Neuronal stem cell (in vitro differentiated cells): ENCODE measurements around the gene NPEPPS. TPM values are rescaled to one million over a fixed set of nuclear protein-coding genes. Genes with fewer than 3 reads are reported as not detected.

ENCODE experiments used
- DNase-seq: peaks from one replicate; pipeline ENCODE4 v3.0.0-alpha.2; 2013; ENCODE audit warnings: low spot score
- H2AFZ ChIP-seq: one replicate; pipeline ENCODE4 v1.6.1; 2013; ENCODE audit warnings: mild to moderate bottlenecking, low read length, inconsistent platforms
- H2AK5ac ChIP-seq: 2 replicates; pipeline ENCODE4 v1.6.1; 2013; ENCODE audit warnings: low read depth, mild to moderate bottlenecking, inconsistent platforms, low read length, moderate library complexity, mixed read lengths
- H2BK120ac ChIP-seq: 2 replicates; pipeline ENCODE4 v1.6.1; 2013; ENCODE audit warnings: low read depth, mild to moderate bottlenecking, inconsistent platforms, low read length, moderate library complexity, mixed read lengths
- H2BK12ac ChIP-seq: one replicate; pipeline ENCODE4 v1.6.1; 2013; ENCODE audit warnings: low read length, inconsistent platforms
- H2BK15ac ChIP-seq: 2 replicates; pipeline ENCODE4 v1.6.1; 2013; ENCODE audit warnings: mild to moderate bottlenecking, low read length, inconsistent platforms, mixed read lengths
- H2BK5ac ChIP-seq: one replicate; pipeline ENCODE4 v1.6.1; 2013; ENCODE audit warnings: inconsistent platforms, mild to moderate bottlenecking, low read length, moderate library complexity
- H3K14ac ChIP-seq: one replicate; pipeline ENCODE4 v1.6.1; 2013; ENCODE audit warnings: low read length, inconsistent platforms
- H3K18ac ChIP-seq: 2 replicates; pipeline ENCODE4 v1.6.1; 2013; ENCODE audit warnings: low read length, inconsistent platforms
- H3K23ac ChIP-seq: 2 replicates; pipeline ENCODE4 v1.6.1; 2013; ENCODE audit warnings: low read depth, mild to moderate bottlenecking, mixed read lengths, low read length, inconsistent platforms; ENCODE audit not compliant: poor library complexity
- H3K27ac ChIP-seq: replicated peaks from 3 replicates; pipeline ENCODE4 v1.5.1; 2013; ENCODE audit warnings: low read length, inconsistent platforms
- H3K27me3 ChIP-seq, 3 experiments: 2 replicates each; pipeline ENCODE4 v1.6.1; 2013; ENCODE audit warnings: low read length in 3 of 3, mild to moderate bottlenecking in 2 of 3, inconsistent platforms in 1 of 3, low read depth in 1 of 3, mixed read lengths in 1 of 3, moderate library complexity in 1 of 3; ENCODE audit not compliant: control insufficient read depth in 3 of 3, insufficient read depth in 3 of 3
- H3K36me3 ChIP-seq, 2 donors: replicated peaks in 1 of 2; 2 replicates each; pipeline ENCODE4 v1.6.1; 2013; ENCODE audit warnings: low read length in 2 of 2; ENCODE audit not compliant: control insufficient read depth in 2 of 2, insufficient read depth in 2 of 2
- H3K4ac ChIP-seq: 2 replicates; pipeline ENCODE4 v1.6.1; 2013; ENCODE audit warnings: inconsistent platforms, mild to moderate bottlenecking, low read length, moderate library complexity
- H3K4me1 ChIP-seq, 2 donors: 1 replicate in 1 of 2; 2 replicates in 1 of 2; pipeline ENCODE4 v1.6.1; 2013; ENCODE audit warnings: low read length in 2 of 2, low read depth in 1 of 2; ENCODE audit not compliant: control insufficient read depth in 2 of 2, insufficient read depth in 1 of 2
- H3K4me2 ChIP-seq: one replicate; pipeline ENCODE4 v1.6.1; 2013; ENCODE audit warnings: mild to moderate bottlenecking, low read length, inconsistent platforms; ENCODE audit not compliant: insufficient read depth, poor library complexity, severe bottlenecking
- H3K4me3 ChIP-seq, 2 donors: 2 replicates each; pipeline ENCODE4 v1.5.1; 2013; ENCODE audit warnings: low read length in 2 of 2, mild to moderate bottlenecking in 2 of 2, inconsistent platforms in 1 of 2, moderate library complexity in 1 of 2
- H3K79me1 ChIP-seq: one replicate; pipeline ENCODE4 v1.6.1; 2013; ENCODE audit warnings: low read depth, mild to moderate bottlenecking, inconsistent platforms, low read length, moderate library complexity
- H3K9ac ChIP-seq: one replicate; pipeline ENCODE4 v1.6.1; 2013; ENCODE audit warnings: mild to moderate bottlenecking, low read depth, low read length, inconsistent platforms; ENCODE audit not compliant: poor library complexity
- H3K9me3 ChIP-seq, 2 donors: replicated peaks in 1 of 2; 2 replicates each; pipeline versions ENCODE3 to v1.6.1; 2013; ENCODE audit warnings: low read length in 2 of 2, mild to moderate bottlenecking in 2 of 2, inconsistent platforms in 1 of 2, low read depth in 1 of 2, mixed read lengths in 1 of 2, moderate library complexity in 1 of 2; ENCODE audit not compliant: control insufficient read depth in 2 of 2, insufficient read depth in 1 of 2
- H4K8ac ChIP-seq: one replicate; pipeline ENCODE4 v1.6.1; 2013; ENCODE audit warnings: low read depth, mild to moderate bottlenecking, inconsistent platforms, low read length, moderate library complexity
- H4K91ac ChIP-seq: one replicate; pipeline ENCODE4 v1.6.1; 2013; ENCODE audit warnings: low read length, low read depth, mild to moderate bottlenecking, inconsistent platforms; ENCODE audit not compliant: poor library complexity
- WGBS, 2 donors: extraction: QIAGEN DNeasy Blood & Tissue Kit; methylation state at CpG; one replicate each; pipeline ENCODE4 v1.1.7; 2013; ENCODE audit warnings: missing lambda C conversion rate in 2 of 2, mixed read lengths in 1 of 2; ENCODE audit not compliant: insufficient read length in 2 of 2, insufficient replicate concordance in 1 of 2; ENCODE audit errors: extremely low coverage in 2 of 2; 5-methylcytosine and 5-hydroxymethylcytosine counted together
- small RNA-seq: library from polyadenylated mRNA; stranded (forward); fragments of <200 nt; extraction: miRNeasy Mini kit (QIAGEN cat#:217004); gene quantifications from one replicate; pipeline ENCODE3, GENCODE V24; 2013; ENCODE audit not compliant: insufficient read depth

Gene NPEPPS

GRCh38 chr17:47665655-47666054 lies 134.7 kb downstream of the NPEPPS start:
- Histone ChIP-seq H3K14ac (no peak overlapping the region), H3K18ac (no peak overlapping the region), H4K91ac (no peak overlapping the region), H2AK5ac (no peak overlapping the region), H3K9ac (no peak overlapping the region), H3K4ac (no peak overlapping the region), H3K9me3 (no peaks in the 10 kb centered on the region), H2BK120ac (no peak overlapping the region), H3K4me1 (peaks cover 0 to 2% of the 10 kb centered on the region in 2 donors), H2BK12ac (no peak overlapping the region), H2BK15ac (no peak overlapping the region), H3K27ac (no peak overlapping the region), H2BK5ac (no peak overlapping the region), H3K27me3 (no peaks in the 10 kb centered on the region), H3K79me1 (peaks cover 3% of the 10 kb centered on the region), H4K8ac (no peak overlapping the region), H3K4me3 (no peak overlapping the region), H3K36me3 (peaks cover 40 to 98% of the 10 kb centered on the region in 2 donors), H3K23ac (no peak overlapping the region), H3K4me2 (no peak overlapping the region), H2AFZ (no peak overlapping the region)
- no peak for DNase-seq
- WGBS, 2 donors: no CpG with 5 or more reads among the region's 3 CpGs

- no CpG with 5 or more reads among the region's 4 CpGs for WGBS, 2 donors
- Histone ChIP-seq H3K27ac (no peak overlapping the region), H3K4me3 (no peak overlapping the region)
These were observed 138.2 kb downstream of the NPEPPS start for GRCh38 chr17:47669081-47669480.

GRCh38 chr17:47670064-47670463 lies 139.2 kb downstream of the NPEPPS start:
- Histone ChIP-seq H3K23ac (no peak overlapping the region), H3K9me3 (no peaks in the 10 kb centered on the region), H2BK15ac (no peak overlapping the region), H3K36me3 (peaks cover 53 to 98% of the 10 kb centered on the region in 2 donors), H3K27ac (no peak overlapping the region), H3K18ac (no peak overlapping the region), H4K91ac (no peak overlapping the region), H2BK120ac (no peak overlapping the region), H2AK5ac (no peak overlapping the region), H3K4me1 (peaks cover 0 to 2% of the 10 kb centered on the region in 2 donors), H3K4ac (no peak overlapping the region), H3K4me2 (no peak overlapping the region), H3K79me1 (peaks cover 3% of the 10 kb centered on the region), H4K8ac (no peak overlapping the region), H3K9ac (no peak overlapping the region), H3K4me3 (no peak overlapping the region), H2BK12ac (no peak overlapping the region), H3K27me3 (no peaks in the 10 kb centered on the region), H3K14ac (no peak overlapping the region), H2AFZ (no peak overlapping the region), H2BK5ac (no peak overlapping the region)
- DNase-seq: no peak
- WGBS, 2 donors: no CpG with 5 or more reads among the region's 1 CpG

More at GRCh38 chr17:47669081-47669480, 138.2 kb downstream of the NPEPPS start:
- Histone ChIP-seq H3K4me1 (peaks cover 0 to 2% of the 10 kb centered on the region in 2 donors), H3K4ac (no peak overlapping the region), H3K4me2 (no peak overlapping the region), H2BK120ac (no peak overlapping the region), H3K23ac (no peak overlapping the region), H2AK5ac (no peak overlapping the region), H3K14ac (no peak overlapping the region), H2BK15ac (no peak overlapping the region), H3K9ac (no peak overlapping the region), H3K79me1 (peaks cover 3% of the 10 kb centered on the region), H3K18ac (no peak overlapping the region), H2AFZ (no peak overlapping the region), H3K36me3 (peaks cover 48 to 98% of the 10 kb centered on the region in 2 donors), H2BK5ac (no peak overlapping the region), H4K91ac (no peak overlapping the region), H4K8ac (no peak overlapping the region), H3K27me3 (no peaks in the 10 kb centered on the region), H2BK12ac (no peak overlapping the region), H3K9me3 (no peaks in the 10 kb centered on the region)
- DNase-seq: no peak

Small RNA genes lying within 50 kb of the gene (small RNA-seq; reads per million reads assigned to genes)
- gene RF00019: not detected
